ENCODE measurements around the gene OPN3.

- no peak for TF ChIP-seq GATA2 (IDR thresholded peaks at IDR 0.05; ENCODE audit: low read depth, low read length)
- TF ChIP-seq GATA3 (IDR thresholded peaks at IDR 0.05; ENCODE audit: low read depth, low read length): no peak
Observed at GRCh38 chr1:241630476-241630875, 9.7 kb downstream of the OPN3 start.

All from SH-SY5Y (cell line).